HG02623 (cell line): ENCODE results near the gene HBA2.
"Not testable (repeated sequence)": the region's sequence is repeated elsewhere in the genome, so short reads cannot be mapped to it uniquely, and the experiment has no call there.

Experiments used
- ATAC-seq: cut with Tn5 transposase; IDR thresholded peaks from one replicate; pipeline ENCODE4 v1.9.1; 2021; ENCODE audit warnings: moderate library complexity; ENCODE audit not compliant: unreplicated experiment

HBA2 gene

DNA sequence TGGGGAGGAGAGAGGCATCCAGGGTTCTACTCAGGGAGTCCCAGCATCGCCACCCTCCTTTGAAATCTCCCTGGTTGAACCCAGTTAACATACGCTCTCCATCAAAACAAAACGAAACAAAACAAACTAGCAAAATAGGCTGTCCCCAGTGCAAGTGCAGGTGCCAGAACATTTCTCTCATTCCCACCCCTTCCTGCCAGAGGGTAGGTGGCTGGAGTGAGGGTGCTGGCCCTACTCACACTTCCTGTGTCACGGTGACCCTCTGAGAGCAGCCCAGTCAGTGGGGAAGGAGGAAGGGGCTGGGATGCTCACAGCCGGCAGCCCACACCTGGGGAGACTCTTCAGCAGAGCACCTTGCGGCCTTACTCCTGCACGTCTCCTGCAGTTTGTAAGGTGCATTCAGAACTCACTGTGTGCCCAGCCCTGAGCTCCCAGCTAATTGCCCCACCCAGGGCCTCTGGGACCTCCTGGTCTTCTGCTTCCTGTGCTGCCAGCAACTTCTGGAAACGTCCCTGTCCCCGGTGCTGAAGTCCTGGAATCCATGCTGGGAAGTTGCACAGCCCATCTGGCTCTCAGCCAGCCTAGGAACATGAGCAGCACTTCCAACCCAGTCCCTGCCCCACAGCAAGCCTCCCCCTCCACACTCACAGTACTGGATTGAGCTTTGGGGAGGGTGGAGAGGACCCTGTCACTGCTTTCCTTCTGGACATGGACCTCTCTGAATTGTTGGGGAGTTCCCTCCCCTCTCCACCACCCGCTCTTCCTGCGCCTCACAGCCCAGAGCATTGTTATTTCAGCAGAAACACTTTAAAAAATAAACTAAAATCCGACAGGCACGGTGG is 1.5 kb downstream of the HBA2 start:
- ATAC-seq, result not testable (repeated sequence)

DNA sequence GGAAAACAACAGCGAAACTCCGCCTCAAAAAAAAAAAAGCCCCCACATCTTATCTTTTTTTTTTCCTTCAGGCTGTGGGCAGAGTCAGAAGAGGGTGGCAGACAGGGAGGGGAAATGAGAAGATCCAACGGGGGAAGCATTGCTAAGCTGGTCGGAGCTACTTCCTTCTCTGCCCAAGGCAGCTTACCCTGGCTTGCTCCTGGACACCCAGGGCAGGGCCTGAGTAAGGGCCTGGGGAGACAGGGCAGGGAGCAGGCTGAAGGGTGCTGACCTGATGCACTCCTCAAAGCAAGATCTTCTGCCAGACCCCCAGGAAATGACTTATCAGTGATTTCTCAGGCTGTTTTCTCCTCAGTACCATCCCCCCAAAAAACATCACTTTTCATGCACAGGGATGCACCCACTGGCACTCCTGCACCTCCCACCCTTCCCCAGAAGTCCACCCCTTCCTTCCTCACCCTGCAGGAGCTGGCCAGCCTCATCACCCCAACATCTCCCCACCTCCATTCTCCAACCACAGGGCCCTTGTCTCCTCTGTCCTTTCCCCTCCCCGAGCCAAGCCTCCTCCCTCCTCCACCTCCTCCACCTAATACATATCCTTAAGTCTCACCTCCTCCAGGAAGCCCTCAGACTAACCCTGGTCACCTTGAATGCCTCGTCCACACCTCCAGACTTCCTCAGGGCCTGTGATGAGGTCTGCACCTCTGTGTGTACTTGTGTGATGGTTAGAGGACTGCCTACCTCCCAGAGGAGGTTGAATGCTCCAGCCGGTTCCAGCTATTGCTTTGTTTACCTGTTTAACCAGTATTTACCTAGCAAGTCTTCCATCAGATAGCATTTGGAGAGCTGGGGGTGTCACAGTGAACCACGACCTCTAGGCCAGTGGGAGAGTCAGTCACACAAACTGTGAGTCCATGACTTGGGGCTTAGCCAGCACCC is 2.6 kb downstream of the HBA2 start:
- ATAC-seq, result no peak

DNA sequence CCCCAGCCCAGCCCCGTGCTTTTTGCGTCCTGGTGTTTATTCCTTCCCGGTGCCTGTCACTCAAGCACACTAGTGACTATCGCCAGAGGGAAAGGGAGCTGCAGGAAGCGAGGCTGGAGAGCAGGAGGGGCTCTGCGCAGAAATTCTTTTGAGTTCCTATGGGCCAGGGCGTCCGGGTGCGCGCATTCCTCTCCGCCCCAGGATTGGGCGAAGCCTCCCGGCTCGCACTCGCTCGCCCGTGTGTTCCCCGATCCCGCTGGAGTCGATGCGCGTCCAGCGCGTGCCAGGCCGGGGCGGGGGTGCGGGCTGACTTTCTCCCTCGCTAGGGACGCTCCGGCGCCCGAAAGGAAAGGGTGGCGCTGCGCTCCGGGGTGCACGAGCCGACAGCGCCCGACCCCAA is 3.3 kb downstream of the HBA2 start:
- not testable (repeated sequence) for ATAC-seq

DNA sequence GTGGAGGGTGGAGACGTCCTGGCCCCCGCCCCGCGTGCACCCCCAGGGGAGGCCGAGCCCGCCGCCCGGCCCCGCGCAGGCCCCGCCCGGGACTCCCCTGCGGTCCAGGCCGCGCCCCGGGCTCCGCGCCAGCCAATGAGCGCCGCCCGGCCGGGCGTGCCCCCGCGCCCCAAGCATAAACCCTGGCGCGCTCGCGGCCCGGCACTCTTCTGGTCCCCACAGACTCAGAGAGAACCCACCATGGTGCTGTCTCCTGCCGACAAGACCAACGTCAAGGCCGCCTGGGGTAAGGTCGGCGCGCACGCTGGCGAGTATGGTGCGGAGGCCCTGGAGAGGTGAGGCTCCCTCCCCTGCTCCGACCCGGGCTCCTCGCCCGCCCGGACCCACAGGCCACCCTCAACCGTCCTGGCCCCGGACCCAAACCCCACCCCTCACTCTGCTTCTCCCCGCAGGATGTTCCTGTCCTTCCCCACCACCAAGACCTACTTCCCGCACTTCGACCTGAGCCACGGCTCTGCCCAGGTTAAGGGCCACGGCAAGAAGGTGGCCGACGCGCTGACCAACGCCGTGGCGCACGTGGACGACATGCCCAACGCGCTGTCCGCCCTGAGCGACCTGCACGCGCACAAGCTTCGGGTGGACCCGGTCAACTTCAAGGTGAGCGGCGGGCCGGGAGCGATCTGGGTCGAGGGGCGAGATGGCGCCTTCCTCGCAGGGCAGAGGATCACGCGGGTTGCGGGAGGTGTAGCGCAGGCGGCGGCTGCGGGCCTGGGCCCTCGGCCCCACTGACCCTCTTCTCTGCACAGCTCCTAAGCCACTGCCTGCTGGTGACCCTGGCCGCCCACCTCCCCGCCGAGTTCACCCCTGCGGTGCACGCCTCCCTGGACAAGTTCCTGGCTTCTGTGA is 4.1 kb downstream of the HBA2 start, which contains the start of gene HBA1:
Gene HBA1 (plus strand): TSS at position 204 of the 906 bp plus-strand sequence. CDS start 37 bp downstream, at position 241.
- ATAC-seq, result not testable (repeated sequence)

DNA sequence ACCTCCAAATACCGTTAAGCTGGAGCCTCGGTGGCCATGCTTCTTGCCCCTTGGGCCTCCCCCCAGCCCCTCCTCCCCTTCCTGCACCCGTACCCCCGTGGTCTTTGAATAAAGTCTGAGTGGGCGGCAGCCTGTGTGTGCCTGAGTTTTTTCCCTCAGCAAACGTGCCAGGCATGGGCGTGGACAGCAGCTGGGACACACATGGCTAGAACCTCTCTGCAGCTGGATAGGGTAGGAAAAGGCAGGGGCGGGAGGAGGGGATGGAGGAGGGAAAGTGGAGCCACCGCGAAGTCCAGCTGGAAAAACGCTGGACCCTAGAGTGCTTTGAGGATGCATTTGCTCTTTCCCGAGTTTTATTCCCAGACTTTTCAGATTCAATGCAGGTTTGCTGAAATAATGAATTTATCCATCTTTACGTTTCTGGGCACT is 4.7 kb downstream of the HBA2 start:
- ATAC-seq, result no peak

DNA sequence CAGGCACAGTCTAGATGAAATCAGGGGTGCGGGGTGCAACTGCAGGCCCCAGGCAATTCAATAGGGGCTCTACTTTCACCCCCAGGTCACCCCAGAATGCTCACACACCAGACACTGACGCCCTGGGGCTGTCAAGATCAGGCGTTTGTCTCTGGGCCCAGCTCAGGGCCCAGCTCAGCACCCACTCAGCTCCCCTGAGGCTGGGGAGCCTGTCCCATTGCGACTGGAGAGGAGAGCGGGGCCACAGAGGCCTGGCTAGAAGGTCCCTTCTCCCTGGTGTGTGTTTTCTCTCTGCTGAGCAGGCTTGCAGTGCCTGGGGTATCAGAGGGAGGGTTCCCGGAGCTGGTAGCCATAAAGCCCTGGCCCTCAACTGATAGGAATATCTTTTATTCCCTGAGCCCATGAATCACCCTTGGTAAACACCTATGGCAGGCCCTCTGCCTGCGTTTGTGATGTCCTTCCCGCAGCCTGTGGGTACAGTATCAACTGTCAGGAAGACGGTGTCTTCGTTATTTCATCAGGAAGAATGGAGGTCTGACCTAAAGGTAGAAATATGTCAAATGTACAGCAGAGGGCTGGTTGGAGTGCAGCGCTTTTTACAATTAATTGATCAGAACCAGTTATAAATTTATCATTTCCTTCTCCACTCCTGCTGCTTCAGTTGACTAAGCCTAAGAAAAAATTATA is 5.4 kb downstream of the HBA2 start:
- no peak for ATAC-seq

DNA sequence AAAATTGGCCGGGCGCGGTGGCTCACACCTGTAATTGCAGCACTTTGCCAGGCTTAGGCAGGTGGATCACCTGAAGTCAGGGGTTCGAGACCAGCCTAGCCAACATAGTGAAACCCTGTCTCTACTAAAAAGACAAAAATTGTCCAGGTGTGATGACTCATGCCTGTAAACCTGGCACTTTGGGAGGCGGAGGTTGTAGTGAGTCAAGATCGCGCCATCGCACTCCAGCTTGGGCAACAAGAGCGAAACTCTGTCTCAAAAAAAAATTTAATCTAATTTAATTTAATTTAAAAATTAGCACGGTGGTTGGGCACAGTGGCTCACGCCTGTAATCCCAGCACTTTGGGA is 6.0 kb downstream of the HBA2 start:
- ATAC-seq, result no peak

DNA sequence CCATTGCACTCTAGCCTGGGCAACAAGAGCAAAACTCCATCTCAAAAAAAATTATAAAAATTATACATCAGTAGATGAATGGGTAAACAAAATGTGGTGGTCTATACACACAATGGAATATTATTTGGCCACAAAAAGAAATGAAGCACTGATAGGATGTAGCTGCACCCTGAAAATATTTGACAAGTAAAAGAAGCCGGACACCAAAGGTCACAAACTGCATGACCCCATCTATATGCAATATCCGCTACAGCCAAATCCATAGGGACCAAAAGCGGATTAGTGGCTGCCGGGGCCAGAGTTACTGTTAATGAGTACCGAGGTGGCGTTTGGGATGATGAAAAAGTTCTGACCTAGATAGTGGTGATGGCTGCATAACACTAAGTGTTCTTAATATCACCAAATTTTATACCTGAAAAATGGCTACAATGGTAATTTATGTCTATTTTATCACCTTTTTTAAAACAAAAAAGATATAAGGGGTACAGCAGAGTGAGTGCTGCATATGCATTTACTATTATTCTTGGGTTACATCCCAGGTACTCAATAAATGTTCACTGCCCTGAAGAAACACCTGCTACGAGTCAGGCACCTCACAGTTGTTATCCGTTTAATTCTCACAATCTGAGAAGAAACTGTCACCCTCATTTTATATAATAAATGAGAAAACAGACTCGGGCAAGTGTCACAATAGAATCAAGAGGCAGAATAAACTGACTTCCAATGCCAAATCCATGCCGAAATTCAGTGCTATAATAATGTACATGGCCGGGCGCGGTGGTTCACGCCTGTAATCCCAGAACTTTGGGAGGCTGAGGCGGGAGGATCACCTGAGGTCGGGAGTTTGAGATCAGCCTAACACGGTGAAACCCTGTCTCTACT is 6.8 kb downstream of the HBA2 start:
- no peak for ATAC-seq

DNA sequence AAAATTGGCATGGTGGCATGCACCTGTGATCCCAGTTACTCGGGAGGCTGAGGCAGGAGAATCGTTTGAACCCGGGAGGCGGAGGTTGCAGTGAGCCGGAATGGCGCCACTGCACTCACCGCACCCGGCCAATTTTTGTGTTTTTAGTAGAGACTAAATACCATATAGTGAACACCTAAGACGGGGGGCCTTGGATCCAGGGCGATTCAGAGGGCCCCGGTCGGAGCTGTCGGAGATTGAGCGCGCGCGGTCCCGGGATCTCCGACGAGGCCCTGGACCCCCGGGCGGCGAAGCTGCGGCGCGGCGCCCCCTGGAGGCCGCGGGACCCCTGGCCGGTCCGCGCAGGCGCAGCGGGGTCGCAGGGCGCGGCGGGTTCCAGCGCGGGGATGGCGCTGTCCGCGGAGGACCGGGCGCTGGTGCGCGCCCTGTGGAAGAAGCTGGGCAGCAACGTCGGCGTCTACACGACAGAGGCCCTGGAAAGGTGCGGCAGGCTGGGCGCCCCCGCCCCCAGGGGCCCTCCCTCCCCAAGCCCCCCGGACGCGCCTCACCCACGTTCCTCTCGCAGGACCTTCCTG is 7.5 kb downstream of the HBA2 start, which contains the start of gene HBQ1:
Gene HBQ1 (plus strand): TSS at position 359 of the 575 bp plus-strand sequence. CDS start 28 bp downstream, at position 387.
- no peak for ATAC-seq

DNA sequence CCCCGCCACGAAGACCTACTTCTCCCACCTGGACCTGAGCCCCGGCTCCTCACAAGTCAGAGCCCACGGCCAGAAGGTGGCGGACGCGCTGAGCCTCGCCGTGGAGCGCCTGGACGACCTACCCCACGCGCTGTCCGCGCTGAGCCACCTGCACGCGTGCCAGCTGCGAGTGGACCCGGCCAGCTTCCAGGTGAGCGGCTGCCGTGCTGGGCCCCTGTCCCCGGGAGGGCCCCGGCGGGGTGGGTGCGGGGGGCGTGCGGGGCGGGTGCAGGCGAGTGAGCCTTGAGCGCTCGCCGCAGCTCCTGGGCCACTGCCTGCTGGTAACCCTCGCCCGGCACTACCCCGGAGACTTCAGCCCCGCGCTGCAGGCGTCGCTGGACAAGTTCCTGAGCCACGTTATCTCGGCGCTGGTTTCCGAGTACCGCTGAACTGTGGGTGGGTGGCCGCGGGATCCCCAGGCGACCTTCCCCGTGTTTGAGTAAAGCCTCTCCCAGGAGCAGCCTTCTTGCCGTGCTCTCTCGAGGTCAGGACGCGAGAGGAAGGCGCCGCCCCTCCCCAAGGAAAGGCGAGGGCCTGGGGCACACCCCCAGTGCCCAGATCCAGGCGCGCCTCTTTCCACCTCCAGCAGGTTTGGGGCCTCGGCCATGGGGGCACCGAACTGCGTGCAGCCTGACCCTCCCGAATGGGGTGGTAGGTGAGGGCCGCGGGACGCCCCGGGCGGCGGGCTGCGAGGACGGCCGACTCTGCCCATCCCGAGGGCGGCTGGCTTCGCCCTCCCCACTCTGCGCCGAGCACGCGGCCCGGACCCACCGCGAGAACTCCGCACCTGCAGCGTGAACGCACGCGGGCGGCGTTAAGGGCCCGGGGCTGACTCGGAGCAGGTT is 8.2 kb downstream of the HBA2 start:
- no peak for ATAC-seq

DNA sequence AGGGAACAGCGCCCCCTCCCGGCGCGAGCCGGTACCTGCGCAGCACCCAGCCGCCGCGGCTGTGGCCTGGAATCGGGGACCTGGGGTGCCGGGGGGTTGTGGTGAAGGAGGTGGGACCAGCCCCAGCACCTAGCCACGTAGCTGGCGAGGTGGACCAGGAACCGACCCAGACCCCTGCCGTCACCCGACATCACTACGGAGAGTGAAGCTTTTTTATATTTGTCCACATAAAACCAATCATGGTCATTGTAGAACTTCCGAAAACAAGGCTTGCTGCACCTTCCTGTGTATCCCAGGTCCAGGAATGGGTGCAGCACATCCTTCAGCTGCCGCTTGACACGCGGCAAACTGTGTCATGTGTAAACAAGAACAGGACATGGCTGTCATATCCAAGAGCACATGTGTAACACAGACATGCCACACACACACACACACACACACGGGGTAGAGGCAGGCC is 8.9 kb downstream of the HBA2 start:
- no peak for ATAC-seq

DNA sequence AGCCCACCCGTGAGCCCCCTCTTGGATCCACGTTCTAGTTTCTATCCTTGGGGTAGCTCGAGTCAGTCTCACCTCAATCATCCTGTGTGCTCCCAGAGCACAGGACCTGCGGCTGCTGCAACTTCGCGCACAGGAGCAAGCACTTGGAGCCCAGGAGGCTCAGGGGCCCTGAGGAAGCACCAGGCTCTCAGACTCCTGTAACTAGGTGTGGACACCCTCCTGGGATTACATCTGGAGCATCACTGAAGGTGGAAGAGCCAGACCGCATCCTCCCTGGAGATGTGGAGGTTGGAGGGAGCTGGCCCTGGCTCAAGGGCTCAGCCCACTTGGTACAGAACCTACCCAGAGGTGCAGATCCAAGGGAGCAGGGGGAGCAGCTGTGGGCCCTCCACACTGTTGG is 10.3 kb downstream of the HBA2 start:
- no peak for ATAC-seq

DNA sequence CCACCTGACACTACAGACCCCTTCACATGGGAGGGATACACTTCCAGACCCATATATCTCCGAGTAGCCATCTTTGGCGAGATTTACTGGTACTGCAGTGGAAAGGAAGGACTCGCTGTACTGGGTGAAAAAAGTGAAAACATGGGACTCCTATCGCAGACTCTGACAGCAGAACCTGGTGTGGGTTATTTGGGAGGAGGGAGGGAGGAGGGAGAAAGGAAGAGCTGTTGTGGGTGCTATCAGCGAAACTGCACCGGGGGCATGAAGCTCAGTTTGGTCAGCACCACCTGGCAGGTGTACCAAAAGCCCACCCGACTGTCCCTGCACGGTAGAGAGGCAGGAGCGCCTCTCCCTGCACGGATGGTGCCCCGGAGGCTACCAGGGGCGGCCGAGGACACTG is 12.5 kb downstream of the HBA2 start:
- no peak for ATAC-seq

DNA sequence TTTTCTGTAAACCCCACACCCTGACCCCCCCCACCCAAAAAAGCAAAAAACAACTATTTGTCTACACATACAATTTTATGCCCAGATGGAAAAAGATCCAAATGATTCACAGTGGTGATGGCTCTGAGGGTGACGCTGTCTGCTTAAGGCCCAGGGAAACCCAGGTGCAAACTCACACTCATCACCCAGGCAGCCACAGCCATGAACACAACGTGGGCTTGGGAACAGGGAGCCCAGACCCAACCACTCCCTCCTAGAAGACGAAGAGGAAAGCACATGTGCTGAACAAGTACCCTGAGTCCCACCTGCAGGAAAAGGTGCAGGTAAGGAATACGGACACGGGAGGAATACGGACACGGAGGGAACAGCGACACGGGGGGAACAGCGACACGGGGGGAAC is 13.0 kb downstream of the HBA2 start:
- ATAC-seq, result no peak

DNA sequence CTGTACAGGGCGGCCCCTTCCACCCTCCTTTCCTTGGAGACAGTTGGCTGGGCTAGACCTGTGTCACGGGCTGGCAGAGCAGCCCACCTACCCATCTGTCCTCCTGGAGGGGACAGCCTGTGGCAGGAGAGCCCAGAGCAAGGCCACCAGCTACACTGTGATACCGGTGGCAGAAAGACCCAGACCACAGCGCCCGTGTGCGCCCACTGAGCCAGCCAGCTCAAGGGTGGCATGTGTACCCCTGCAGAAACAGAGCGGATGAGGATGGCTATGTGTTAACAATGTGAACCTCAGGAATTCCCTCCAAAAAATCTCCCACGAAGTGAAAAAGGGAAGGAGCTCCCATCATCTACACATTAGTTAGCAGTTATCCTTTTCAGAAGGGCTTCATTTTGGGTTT is 14.7 kb downstream of the HBA2 start:
- ATAC-seq, result no peak

DNA sequence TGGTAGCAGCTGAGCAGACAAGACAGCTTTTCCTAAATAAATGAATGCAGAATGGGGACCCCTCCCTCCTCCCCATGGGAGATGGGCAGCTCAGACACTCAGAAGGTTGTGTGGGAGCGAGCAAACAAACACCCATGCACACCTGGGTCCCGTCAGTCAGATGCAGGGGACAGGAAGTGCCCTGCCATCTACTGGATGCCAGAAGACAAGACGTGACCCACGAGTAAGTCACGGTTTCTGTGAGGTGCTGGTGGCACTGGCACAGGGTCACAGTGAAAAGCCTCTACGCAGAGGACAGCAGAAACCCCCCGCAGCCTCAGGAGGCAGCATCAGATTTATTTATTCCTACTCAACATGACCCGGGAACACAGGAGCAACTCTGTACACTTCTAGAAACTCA is 16.0 kb downstream of the HBA2 start:
- ATAC-seq, result no peak

DNA sequence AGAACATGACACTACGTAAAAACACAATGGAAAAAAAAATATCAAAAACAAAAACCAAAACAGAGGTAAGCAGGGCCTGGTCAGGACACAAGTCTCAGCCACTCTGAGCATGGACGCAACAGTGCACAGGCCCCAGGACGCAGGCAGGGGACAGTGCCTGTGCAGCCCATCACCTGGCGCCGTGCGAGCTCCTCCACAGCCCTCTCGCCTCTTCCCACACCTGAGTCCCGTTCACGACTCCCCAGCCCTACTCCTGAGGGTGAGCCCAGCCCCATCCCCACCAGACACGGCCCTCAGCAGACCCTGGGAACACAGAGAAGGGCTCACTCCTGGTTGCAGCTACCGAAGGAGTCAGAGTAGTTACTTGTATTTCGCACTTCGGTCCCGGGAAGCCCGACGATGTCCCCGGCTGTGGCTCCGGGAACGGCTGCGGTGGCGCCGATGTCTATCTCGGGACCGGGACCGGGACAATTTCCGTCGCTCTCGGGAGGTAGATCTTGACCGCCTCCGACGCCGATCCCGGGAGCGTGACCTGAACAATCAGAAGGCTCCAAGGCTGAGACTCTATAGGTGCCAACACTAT is 17.0 kb downstream of the HBA2 start:
- no peak for ATAC-seq
